Measurements from ENCODE around the gene GIPC3. TPM values are rescaled to one million over a fixed set of nuclear protein-coding genes. Genes with fewer than 3 reads are reported as not detected.

The GIPC3 gene
- total and polyA plus RNA-seq, 5 donors from 2014 or later, result 0.10 to 0.52 TPM; not detected in 3

- H3K4me1 Mint-ChIP-seq, result peaks cover 0 to 2% (median 0%) of the 10 kb centered on the region in 4 donors
Observed at GRCh38 chr19:3538965-3539755, 46.1 kb upstream of the GIPC3 start, which contains the start of gene TEKTIP1. Gene TEKTIP1, plus strand, starts transcription at chr19:3539174. Its CDS starts 4 bp downstream, at chr19:3539178.

GRCh38 chr19:3539756-3540118 lies 45.5 kb upstream of the GIPC3 start:
- H3K27me3 ChIP-seq (ENCODE audit: control insufficient read depth, insufficient read depth, low read length), result no peaks in the 10 kb centered on the region
- no peak overlapping the region for H3K27ac ChIP-seq (ENCODE audit: insufficient read depth, low read length, poor library complexity, severe bottlenecking)
- DNase-seq (no peak), ATAC-seq (ENCODE audit: low read depth in 2 of 2) (no peak)
- H3K27me3 Mint-ChIP-seq, result no peaks in the 10 kb centered on the region
- H3K4me3 ChIP-seq (ENCODE audit: low read depth, low read length), result no peak overlapping the region
- peaks cover 11% of the 10 kb centered on the region for H3K36me3 ChIP-seq (ENCODE audit: control insufficient read depth, insufficient read depth, low read length)
- H3K9me3 Mint-ChIP-seq, result no peaks in the 10 kb centered on the region
- H3K9me3 ChIP-seq (ENCODE audit: control insufficient read depth in 2 of 2, low read length in 2 of 2), result no peaks in the 10 kb centered on the region
- H3K4me1 ChIP-seq (ENCODE audit: control insufficient read depth, insufficient read depth, low read length, poor library complexity, severe bottlenecking), result no peaks in the 10 kb centered on the region
- H3K36me3 Mint-ChIP-seq, result peaks cover 8% of the 10 kb centered on the region
- peaks cover 0 to 2% (median 0%) of the 10 kb centered on the region in 4 donors for H3K4me1 Mint-ChIP-seq
- no peak overlapping the region for H3K4me3 Mint-ChIP-seq
- H3K27ac Mint-ChIP-seq, result no peak overlapping the region

More at GRCh38 chr19:3538965-3539755, 46.1 kb upstream of the GIPC3 start, which contains the start of gene TEKTIP1:
- Histone ChIP-seq H3K4me1 (ENCODE audit: control insufficient read depth, insufficient read depth, low read length, poor library complexity, severe bottlenecking) (no peaks in the 10 kb centered on the region), H3K27ac (ENCODE audit: insufficient read depth, low read length, poor library complexity, severe bottlenecking) (no peak within 1 kb of the TSS), H3K36me3 (ENCODE audit: control insufficient read depth, insufficient read depth, low read length) (peaks cover 16% of the 10 kb centered on the region), H3K4me3 (ENCODE audit: low read depth, low read length) (no peak within 1 kb of the TSS), H3K9me3 (ENCODE audit: control insufficient read depth in 2 of 2, low read length in 2 of 2) (no peaks in the 10 kb centered on the region), H3K27me3 (ENCODE audit: control insufficient read depth, insufficient read depth, low read length) (no peaks in the 10 kb centered on the region)
- Mint-ChIP-seq H3K27ac (no peak within 1 kb of the TSS), H3K27me3 (no peaks in the 10 kb centered on the region), H3K4me3 (no peak within 1 kb of the TSS), H3K36me3 (peaks cover 8% of the 10 kb centered on the region), H3K9me3 (no peaks in the 10 kb centered on the region)
- DNase-seq, result no peak
- ATAC-seq (ENCODE audit: low read depth in 2 of 2), result no peak

- no peak overlapping the region for H3K4me3 Mint-ChIP-seq
- H3K27me3 ChIP-seq (ENCODE audit: control insufficient read depth, insufficient read depth, low read length), result no peaks in the 10 kb centered on the region
- ATAC-seq (ENCODE audit: low read depth in 2 of 2) (no peak), DNase-seq (no peak)
- H3K27ac ChIP-seq (ENCODE audit: insufficient read depth, low read length, poor library complexity, severe bottlenecking), result no peak overlapping the region
- H3K4me3 ChIP-seq (ENCODE audit: low read depth, low read length), result no peak overlapping the region
- no peaks in the 10 kb centered on the region for H3K9me3 Mint-ChIP-seq
- H3K27me3 Mint-ChIP-seq, result no peaks in the 10 kb centered on the region
- peaks cover 0 to 11% (median 2%) of the 10 kb centered on the region in 4 donors for H3K4me1 Mint-ChIP-seq
- no peaks in the 10 kb centered on the region for H3K9me3 ChIP-seq (ENCODE audit: control insufficient read depth in 2 of 2, low read length in 2 of 2)
- H3K27ac Mint-ChIP-seq, result no peak overlapping the region
- no peaks in the 10 kb centered on the region for H3K4me1 ChIP-seq (ENCODE audit: control insufficient read depth, insufficient read depth, low read length, poor library complexity, severe bottlenecking)
- peaks cover 4% of the 10 kb centered on the region for H3K36me3 ChIP-seq (ENCODE audit: control insufficient read depth, insufficient read depth, low read length)
- H3K36me3 Mint-ChIP-seq, result peaks cover 8% of the 10 kb centered on the region
Observed at GRCh38 chr19:3543150-3544057, 41.9 kb upstream of the GIPC3 start.

DNA sequence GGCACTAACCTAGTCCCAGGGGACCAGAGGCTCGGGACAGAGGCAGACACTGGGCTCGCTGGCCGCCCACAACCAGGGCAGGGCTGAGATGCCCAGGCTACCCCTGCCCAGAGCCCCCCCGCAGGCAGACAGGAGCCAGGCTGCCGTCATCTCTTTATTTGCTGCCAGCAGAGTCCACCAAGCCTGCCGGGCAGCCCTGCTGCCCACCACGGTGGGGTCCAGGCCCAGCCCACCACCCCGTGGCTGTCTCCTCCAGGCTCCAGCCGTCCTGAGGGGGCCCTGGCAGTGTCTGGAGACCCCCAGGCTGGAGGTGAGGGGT lies 41.3 kb upstream of the GIPC3 start:
- Histone ChIP-seq H3K36me3 (ENCODE audit: control insufficient read depth, insufficient read depth, low read length) (peaks cover 8% of the 10 kb centered on the region), H3K4me1 (ENCODE audit: control insufficient read depth, insufficient read depth, low read length, poor library complexity, severe bottlenecking) (no peaks in the 10 kb centered on the region), H3K27me3 (ENCODE audit: control insufficient read depth, insufficient read depth, low read length) (no peaks in the 10 kb centered on the region), H3K4me3 (ENCODE audit: low read depth, low read length) (no peak overlapping the region), H3K9me3 (ENCODE audit: control insufficient read depth in 2 of 2, low read length in 2 of 2) (no peaks in the 10 kb centered on the region), H3K27ac (ENCODE audit: insufficient read depth, low read length, poor library complexity, severe bottlenecking) (no peak overlapping the region)
- Mint-ChIP-seq H3K27me3 (no peaks in the 10 kb centered on the region), H3K9me3 (no peaks in the 10 kb centered on the region), H3K4me1 (peaks cover 0 to 11% (median 2%) of the 10 kb centered on the region in 4 donors), H3K27ac (no peak overlapping the region), H3K4me3 (no peak overlapping the region), H3K36me3 (peaks cover 8% of the 10 kb centered on the region)
- no peak for ATAC-seq (ENCODE audit: low read depth in 2 of 2)
- DNase-seq, result no peak

GRCh38 chr19:3544742-3545668 lies 40.3 kb upstream of the GIPC3 start:
- no peaks in the 10 kb centered on the region for H3K9me3 Mint-ChIP-seq
- Histone ChIP-seq H3K4me1 (ENCODE audit: control insufficient read depth, insufficient read depth, low read length, poor library complexity, severe bottlenecking) (no peaks in the 10 kb centered on the region), H3K4me3 (ENCODE audit: low read depth, low read length) (no peak overlapping the region), H3K36me3 (ENCODE audit: control insufficient read depth, insufficient read depth, low read length) (peaks cover 10% of the 10 kb centered on the region), H3K27me3 (ENCODE audit: control insufficient read depth, insufficient read depth, low read length) (no peaks in the 10 kb centered on the region), H3K9me3 (ENCODE audit: control insufficient read depth in 2 of 2, low read length in 2 of 2) (no peaks in the 10 kb centered on the region), H3K27ac (ENCODE audit: insufficient read depth, low read length, poor library complexity, severe bottlenecking) (no peak overlapping the region)
- H3K36me3 Mint-ChIP-seq, result peaks cover 4% of the 10 kb centered on the region
- H3K27ac Mint-ChIP-seq, result peak overlapping the region; percentile 41 to 59 (median 48)
- H3K4me1 Mint-ChIP-seq, result peaks cover 0 to 9% (median 2%) of the 10 kb centered on the region in 4 donors
- no peaks in the 10 kb centered on the region for H3K27me3 Mint-ChIP-seq
- H3K4me3 Mint-ChIP-seq, result no peak overlapping the region
- peak; percentile 53 to 70 (median 65) for DNase-seq
- ATAC-seq (ENCODE audit: low read depth in 2 of 2), result peak; percentile 59 to 73

GRCh38 chr19:3545669-3546034 lies 39.6 kb upstream of the GIPC3 start:
- H3K27me3 ChIP-seq (ENCODE audit: control insufficient read depth, insufficient read depth, low read length), result no peaks in the 10 kb centered on the region
- no peak overlapping the region for H3K27ac ChIP-seq (ENCODE audit: insufficient read depth, low read length, poor library complexity, severe bottlenecking)
- Mint-ChIP-seq H3K27ac (peak overlapping the region in 2 of 3 donors; percentile 41 to 56), H3K9me3 (no peaks in the 10 kb centered on the region), H3K4me1 (peaks cover 0 to 9% (median 2%) of the 10 kb centered on the region in 4 donors), H3K36me3 (peaks cover 4% of the 10 kb centered on the region), H3K4me3 (no peak overlapping the region), H3K27me3 (no peaks in the 10 kb centered on the region)
- no peaks in the 10 kb centered on the region for H3K4me1 ChIP-seq (ENCODE audit: control insufficient read depth, insufficient read depth, low read length, poor library complexity, severe bottlenecking)
- peaks cover 11% of the 10 kb centered on the region for H3K36me3 ChIP-seq (ENCODE audit: control insufficient read depth, insufficient read depth, low read length)
- no peak overlapping the region for H3K4me3 ChIP-seq (ENCODE audit: low read depth, low read length)
- ATAC-seq (ENCODE audit: low read depth in 2 of 2), result no peak
- DNase-seq, result no peak
- H3K9me3 ChIP-seq (ENCODE audit: control insufficient read depth in 2 of 2, low read length in 2 of 2), result no peaks in the 10 kb centered on the region

DNA sequence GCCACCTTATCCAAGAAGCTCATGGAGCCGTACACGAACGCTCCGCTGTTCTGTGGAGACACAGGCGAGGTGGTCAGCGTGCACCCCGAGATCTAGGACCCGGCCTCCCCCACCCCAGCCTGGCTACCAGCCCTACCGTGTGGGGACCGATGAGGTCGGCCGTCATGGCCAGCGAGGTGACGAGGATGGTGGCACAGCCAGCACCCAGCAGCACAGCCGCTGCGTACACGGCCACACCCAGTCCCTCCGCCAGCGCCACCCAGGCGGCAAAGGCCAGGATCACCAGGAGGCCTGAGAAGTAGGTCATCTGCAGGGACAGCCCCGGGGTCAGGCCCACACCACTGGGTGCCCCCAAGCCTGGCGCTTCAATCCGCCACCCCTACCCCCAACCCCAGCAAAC lies 39.2 kb upstream of the GIPC3 start:
- no peak overlapping the region for H3K27ac ChIP-seq (ENCODE audit: insufficient read depth, low read length, poor library complexity, severe bottlenecking)
- peaks cover 4% of the 10 kb centered on the region for H3K36me3 Mint-ChIP-seq
- DNase-seq (no peak), ATAC-seq (ENCODE audit: low read depth in 2 of 2) (no peak)
- no peak overlapping the region for H3K4me3 Mint-ChIP-seq
- H3K27me3 Mint-ChIP-seq, result no peaks in the 10 kb centered on the region
- H3K9me3 Mint-ChIP-seq, result no peaks in the 10 kb centered on the region
- peaks cover 3% of the 10 kb centered on the region for H3K4me1 ChIP-seq (ENCODE audit: control insufficient read depth, insufficient read depth, low read length, poor library complexity, severe bottlenecking)
- no peaks in the 10 kb centered on the region for H3K9me3 ChIP-seq (ENCODE audit: control insufficient read depth in 2 of 2, low read length in 2 of 2)
- H3K27ac Mint-ChIP-seq, result no peak overlapping the region
- no peak overlapping the region for H3K4me3 ChIP-seq (ENCODE audit: low read depth, low read length)
- peaks cover 0 to 12% (median 2%) of the 10 kb centered on the region in 4 donors for H3K4me1 Mint-ChIP-seq
- H3K27me3 ChIP-seq (ENCODE audit: control insufficient read depth, insufficient read depth, low read length), result no peaks in the 10 kb centered on the region
- H3K36me3 ChIP-seq (ENCODE audit: control insufficient read depth, insufficient read depth, low read length), result peaks cover 11% of the 10 kb centered on the region
